NT2/D1 (cell line): ENCODE data around the gene KLHL29.

ENCODE experiments used
- YY1 ChIP-seq: IDR thresholded peaks from 2 replicates; pipeline ENCODE4 v1.6.1; 2011; ENCODE audit not compliant: insufficient read length, insufficient read depth
- ZNF274 ChIP-seq: IDR thresholded peaks from 2 replicates; pipeline ENCODE4 v1.6.1; 2011; ENCODE audit warnings: mild to moderate bottlenecking, low read depth, low read length

DNA sequence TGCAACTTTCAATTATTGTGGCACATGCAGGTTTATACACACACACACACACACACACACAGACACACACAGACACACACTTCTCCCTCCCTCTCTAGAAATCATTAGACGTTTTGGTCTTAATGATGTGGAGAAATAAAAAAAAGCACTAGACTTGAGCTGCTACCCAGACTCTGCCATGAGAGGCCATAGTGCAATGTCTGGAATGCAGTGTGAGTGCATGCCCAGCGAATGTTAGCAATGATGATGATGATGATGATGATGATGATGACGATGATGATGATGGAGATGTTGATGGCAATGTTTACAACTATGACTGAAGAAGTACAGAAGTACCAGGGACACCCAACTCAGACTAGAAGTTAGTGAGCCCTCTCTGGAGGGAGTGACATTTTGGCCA lies 23.8 kb upstream of the KLHL29 start:
- TF ChIP-seq ZNF274 (no peak), YY1 (no peak)
